HG03457 (cell line): ENCODE results near the gene PLCXD3.
"Not testable (repeated sequence)": the region's sequence is repeated elsewhere in the genome, so short reads cannot be mapped to it uniquely, and the experiment has no call there.

Source experiments
- ATAC-seq: cut with Tn5 transposase; IDR thresholded peaks from one replicate; pipeline ENCODE4 v1.9.1; 2021; ENCODE audit warnings: moderate number of reproducible peaks; ENCODE audit not compliant: unreplicated experiment

The PLCXD3 gene

DNA sequence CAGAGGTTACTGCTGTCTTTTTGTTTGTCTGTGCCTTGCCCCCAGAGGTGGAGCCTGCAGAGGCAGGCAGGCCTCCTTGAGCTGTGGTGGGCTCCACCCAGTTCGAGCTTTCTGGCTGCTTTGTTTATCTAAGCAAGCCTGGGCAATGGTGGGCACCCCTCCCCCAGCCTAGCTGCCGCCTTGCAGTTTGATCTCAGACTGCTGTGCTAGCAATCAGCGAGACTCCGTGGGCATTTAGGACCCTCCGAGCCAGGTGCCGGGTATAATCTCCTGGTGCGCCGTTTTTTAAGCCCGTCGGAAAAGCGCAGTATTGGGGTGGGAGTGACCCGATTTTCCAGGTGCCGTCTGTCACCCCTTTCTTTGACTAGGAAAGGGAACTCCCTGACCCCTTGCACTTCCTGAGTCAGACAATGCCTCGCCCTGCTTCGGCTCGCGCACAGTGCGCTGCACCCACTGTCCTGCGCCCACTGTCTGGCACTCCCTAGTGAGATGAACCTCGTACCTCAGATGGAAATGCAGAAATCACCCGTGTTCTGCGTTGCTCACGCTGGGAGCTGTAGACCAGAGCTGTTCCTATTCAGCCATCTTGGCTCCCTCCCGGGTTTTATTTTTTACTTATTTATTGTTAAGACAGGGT, 16.8 kb downstream of the PLCXD3 start:
- not testable (repeated sequence) for ATAC-seq

DNA sequence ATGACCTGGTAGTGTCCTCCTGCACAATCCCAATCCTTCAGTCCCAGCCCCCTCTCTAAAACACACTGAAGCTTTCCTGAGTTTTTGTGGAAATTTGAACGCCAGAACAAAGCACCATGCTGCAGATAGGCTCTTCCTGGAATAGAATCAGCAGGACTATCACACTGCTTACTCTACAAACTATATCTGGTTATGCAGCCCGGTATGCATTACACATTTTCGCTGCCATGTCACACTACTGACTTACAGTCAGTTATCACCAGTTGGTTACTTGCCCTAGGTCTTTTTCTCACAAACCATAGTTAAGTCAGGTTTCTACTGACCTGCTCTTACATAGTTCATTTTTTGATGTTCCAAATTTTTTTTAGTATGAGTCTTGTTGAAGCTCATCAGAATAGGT, 24.9 kb downstream of the PLCXD3 start:
- ATAC-seq, result no peak

GRCh38 chr5:41482715-41483114, 27.7 kb downstream of the PLCXD3 start:
- ATAC-seq, result no peak

- no peak for ATAC-seq
Observed at GRCh38 chr5:41482173-41482572, 28.2 kb downstream of the PLCXD3 start.

DNA sequence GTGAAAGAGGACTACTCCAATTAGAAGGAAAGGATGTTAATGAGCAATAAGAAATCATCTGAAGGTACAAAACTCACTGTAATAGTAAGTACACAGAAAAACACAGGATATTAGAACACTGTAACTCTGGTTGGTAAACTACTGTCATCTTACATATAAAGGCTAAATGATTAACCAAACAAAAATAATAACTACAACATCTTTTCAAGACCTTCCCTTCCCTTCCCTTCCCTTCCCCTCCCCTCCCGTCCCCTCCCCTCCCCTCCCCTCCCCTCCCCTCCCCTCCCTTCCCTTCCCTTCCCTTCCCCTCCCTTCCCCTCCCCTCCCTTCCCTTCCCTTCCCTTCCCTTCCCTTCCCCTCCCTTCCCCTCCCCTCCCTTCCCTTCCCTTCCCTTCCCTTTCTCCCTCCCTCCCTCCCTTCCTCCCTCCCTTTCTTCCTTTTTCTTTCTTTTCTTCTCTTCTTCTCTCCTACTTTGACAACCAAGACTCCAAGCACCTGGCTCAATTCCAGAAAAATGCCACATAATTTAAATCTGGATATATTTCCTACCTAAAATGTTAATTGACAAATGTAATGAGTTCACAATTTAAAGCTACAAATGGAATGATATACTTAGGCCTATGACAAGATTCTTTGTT, 38.7 kb downstream of the PLCXD3 start:
- not testable (repeated sequence) for ATAC-seq

- no peak for ATAC-seq
Observed at GRCh38 chr5:41465493-41466171, 44.8 kb downstream of the PLCXD3 start.

GRCh38 chr5:41459557-41459956, 50.8 kb downstream of the PLCXD3 start:
- no peak for ATAC-seq

DNA sequence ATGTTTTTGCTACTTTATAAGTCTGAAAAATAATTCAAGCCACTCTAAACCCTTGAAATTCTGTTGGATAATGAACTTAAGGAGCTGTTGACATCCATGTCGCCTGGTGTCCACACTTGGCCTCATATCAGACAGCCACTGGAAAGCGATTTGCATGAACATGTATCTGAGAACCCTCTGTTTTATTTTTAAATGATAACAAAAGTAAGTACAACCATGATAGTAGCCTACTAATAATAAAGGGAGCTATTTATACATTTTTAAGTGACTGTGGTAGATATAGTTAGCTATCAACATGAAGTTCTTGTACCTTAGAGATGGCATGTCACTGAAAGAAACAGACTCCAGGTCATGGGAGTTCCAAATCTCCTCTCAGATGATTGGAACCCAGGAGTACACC, 53.3 kb downstream of the PLCXD3 start:
- ATAC-seq, result no peak

- no peak for ATAC-seq
Observed at GRCh38 chr5:41452506-41452905, 57.9 kb downstream of the PLCXD3 start.

GRCh38 chr5:41447650-41448510, 62.5 kb downstream of the PLCXD3 start:
- no peak for ATAC-seq

GRCh38 chr5:41445937-41446563, 64.4 kb downstream of the PLCXD3 start:
- no peak for ATAC-seq

GRCh38 chr5:41435276-41435675, 75.1 kb downstream of the PLCXD3 start:
- ATAC-seq, result no peak

DNA sequence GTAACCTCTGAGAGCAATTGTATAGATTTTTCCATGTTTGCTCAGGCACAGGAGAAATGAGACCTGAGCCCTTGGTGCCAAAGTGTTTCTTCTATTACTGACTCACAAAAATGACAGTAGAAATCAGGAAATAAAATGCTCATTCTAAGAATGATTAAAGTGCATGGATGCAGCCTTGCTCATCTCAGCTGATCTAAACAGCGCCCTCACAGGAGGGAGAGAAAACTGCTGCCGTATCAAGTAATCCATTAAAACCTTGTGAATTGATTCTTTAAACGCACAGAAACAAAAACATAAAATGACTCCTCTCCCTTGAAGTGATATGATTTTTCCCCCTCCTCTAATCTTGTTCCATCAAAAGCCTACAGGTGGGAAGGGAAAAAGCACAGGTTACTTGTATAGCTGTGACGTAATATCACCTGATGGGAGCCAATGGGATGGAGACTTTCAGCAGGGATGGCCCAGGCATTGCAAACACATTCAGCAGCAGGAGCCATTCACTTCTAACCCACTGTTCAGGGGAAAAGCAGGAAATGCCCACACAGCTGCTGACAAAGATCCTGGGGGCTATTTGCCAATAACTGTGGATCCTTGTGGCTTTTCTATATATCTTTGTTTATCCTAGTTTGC, 76.7 kb downstream of the PLCXD3 start:
- ATAC-seq, result no peak

DNA sequence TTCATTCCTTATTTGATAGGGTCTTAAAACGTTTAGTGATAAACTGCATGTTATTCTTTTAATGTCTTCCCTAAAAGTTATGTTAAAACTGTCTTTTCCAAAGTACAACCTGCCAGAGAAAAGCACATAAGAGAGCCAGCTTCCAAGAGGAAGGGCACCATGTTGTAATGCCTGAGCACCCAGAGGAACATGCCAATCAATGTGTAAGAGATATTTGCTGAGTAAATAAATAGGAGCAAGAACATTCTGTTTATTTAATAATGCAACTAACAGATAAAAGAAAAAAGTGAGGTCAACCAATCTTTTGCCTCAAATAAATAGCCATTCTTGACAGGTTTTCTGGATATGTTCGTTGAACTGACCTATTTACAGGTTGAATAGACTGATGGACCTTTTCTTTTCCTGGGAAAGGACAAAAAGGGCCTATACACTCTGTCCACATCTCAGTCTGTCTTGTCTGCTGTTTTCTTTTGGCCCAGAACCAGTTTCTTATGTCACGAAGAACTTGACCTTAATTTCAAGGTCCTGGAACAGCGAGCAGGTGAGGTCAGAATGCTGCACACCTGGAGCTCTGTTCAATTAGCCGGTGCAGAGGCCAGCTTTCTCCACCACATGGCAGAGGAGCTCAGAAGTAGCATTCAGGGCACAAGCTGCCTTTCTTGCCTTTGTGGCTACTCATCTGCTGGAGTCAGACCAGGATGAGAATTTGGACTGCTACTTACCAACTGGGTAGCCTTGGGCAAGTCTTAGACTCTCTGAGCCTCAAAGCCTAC, 77.7 kb downstream of the PLCXD3 start:
- ATAC-seq, result no peak

DNA sequence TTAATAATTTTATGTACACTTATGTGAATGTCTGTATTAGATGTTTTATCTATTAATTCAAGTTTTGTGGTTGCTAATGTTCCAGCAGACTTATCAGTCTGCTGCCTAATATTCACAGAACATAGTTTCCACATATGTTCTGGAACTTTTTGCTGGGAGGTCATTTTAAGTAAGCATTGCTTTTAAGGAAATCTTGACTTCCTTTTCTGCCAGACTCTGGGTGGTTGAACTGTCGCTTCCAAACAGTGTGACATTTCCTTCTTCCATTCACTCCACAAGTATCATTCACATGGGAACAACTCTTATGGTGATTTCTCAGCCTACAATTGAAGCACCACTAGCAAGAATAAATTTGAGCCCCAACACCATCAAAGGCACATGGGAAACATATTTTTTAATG, 82.9 kb downstream of the PLCXD3 start:
- no peak for ATAC-seq

DNA sequence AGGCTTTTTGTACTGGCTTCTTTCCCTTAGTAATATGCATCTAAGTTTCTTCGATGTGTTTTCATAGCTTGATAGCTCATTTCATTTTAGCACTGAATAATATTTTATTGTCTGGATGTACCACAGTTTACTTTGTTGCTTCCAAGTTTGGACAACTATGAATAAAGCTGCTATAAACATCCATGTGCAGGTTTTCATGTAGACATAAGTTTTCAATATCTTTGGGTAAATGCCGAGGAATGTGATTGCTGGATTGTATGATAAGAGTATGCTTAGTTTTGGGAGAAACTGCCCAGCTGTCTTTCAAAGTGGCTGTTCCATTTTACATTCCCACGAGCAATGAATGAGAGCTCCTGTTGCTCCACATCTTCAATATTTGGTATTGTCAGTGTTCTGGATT, 84.7 kb downstream of the PLCXD3 start:
- ATAC-seq, result no peak

DNA sequence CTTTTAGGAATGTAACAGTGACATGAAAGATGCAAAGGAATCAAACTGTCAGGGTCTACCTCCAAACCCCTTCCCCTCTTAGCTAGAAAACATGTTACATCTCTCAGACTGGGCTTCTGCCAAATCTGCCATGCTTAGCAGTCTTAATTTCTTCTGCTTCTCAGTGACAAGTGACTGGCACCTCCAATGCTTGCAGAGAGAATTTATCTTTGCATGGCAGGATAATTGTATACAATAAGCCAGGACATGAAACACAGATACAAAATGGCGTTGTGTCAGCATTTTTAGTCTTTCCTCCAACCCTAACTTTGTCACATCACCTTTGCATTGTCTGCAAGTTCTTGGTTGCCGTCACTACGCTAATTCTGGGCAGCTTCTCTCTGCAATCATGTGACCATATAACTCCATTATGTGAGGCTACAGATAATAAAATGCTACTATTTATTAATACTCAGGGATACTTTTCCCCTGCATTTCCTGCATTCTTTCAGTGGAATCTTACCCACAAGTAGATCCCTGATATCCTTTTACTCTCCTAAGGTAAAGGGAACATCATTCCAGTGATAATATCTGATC, 89.8 kb downstream of the PLCXD3 start:
- ATAC-seq, result no peak

GRCh38 chr5:41418220-41419031, 92.0 kb downstream of the PLCXD3 start:
- no peak for ATAC-seq

GRCh38 chr5:41416336-41416735, 94.1 kb downstream of the PLCXD3 start:
- ATAC-seq, result no peak
